WERI-Rb-1 (cell line): ENCODE results near the gene ARID2.

Experiments used
- DNase-seq: peaks from one replicate; pipeline ENCODE4 v3.0.0-alpha.2; 2020
- H3K27ac ChIP-seq: fragments of 250-450 bp; sonication (Bioruptor Pico); 2 replicates; pipeline ENCODE4 v1.5.1; 2020; ENCODE audit warnings: mild to moderate bottlenecking, moderate library complexity
- H3K27me3 ChIP-seq: fragments of 250-450 bp; sonication (Bioruptor Pico); 2 replicates; pipeline ENCODE4 v1.5.1; 2021; ENCODE audit warnings: mild to moderate bottlenecking, low read depth, moderate library complexity; ENCODE audit not compliant: insufficient read depth, severe bottlenecking
- H3K36me3 ChIP-seq: fragments of 250-450 bp; sonication (Bioruptor Pico); 2 replicates; pipeline ENCODE4 v1.5.1; 2020; ENCODE audit warnings: mild to moderate bottlenecking, moderate library complexity
- H3K4me3 ChIP-seq: 2 replicates; pipeline ENCODE4 v1.5.1; 2011; ENCODE audit warnings: low read depth, mild to moderate bottlenecking, control low read depth, low read length
- H3K9me3 ChIP-seq: fragments of 250-450 bp; sonication (Bioruptor Pico); 2 replicates; pipeline ENCODE4 v1.5.1; 2021; ENCODE audit warnings: mild to moderate bottlenecking, moderate library complexity; ENCODE audit not compliant: severe bottlenecking
- TF ChIP-seq, protein P1 (sequence below): IDR thresholded peaks from 2 replicates; pipeline ENCODE4 v1.5.1; 2011; ENCODE audit warnings: low read depth, mild to moderate bottlenecking, control low read depth, inconsistent platforms, low read length

Gene ARID2

DNA sequence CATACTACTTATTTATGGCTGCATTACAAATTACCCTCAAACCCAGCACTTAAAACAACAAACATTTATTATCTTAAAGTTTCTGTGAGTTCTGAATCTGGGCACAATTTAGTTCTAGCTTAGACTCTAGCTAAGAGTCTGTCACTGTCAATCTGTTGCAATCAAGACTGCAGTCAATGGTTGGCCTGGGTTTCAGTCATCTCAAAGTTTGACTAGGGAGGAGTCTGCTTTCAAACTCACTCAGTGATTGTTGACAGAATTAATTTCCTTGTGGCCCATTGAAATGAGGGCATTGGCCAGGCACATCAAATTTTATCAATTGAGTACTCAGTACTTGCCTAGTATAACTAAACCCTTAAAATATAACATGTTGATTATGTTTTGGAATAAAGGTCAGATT, 51.6 kb downstream of the ARID2 start:
- no peaks in the 10 kb centered on the region for H3K36me3 ChIP-seq
- H3K9me3 ChIP-seq, result no peaks in the 10 kb centered on the region
- H3K27ac ChIP-seq, result no peak overlapping the region
- no peaks in the 10 kb centered on the region for H3K27me3 ChIP-seq
- TF ChIP-seq, protein P1, sequence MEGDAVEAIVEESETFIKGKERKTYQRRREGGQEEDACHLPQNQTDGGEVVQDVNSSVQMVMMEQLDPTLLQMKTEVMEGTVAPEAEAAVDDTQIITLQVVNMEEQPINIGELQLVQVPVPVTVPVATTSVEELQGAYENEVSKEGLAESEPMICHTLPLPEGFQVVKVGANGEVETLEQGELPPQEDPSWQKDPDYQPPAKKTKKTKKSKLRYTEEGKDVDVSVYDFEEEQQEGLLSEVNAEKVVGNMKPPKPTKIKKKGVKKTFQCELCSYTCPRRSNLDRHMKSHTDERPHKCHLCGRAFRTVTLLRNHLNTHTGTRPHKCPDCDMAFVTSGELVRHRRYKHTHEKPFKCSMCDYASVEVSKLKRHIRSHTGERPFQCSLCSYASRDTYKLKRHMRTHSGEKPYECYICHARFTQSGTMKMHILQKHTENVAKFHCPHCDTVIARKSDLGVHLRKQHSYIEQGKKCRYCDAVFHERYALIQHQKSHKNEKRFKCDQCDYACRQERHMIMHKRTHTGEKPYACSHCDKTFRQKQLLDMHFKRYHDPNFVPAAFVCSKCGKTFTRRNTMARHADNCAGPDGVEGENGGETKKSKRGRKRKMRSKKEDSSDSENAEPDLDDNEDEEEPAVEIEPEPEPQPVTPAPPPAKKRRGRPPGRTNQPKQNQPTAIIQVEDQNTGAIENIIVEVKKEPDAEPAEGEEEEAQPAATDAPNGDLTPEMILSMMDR, result no peak
- H3K4me3 ChIP-seq, result no peak overlapping the region
- DNase-seq, result no peak

- TF ChIP-seq, protein P1, result no peak
- Histone ChIP-seq H3K36me3 (no peaks in the 10 kb centered on the region; the same call in 1 of the 2 replicates), H3K9me3 (no peaks in the 10 kb centered on the region), H3K27ac (no peak overlapping the region), H3K27me3 (no peaks in the 10 kb centered on the region), H3K4me3 (no peak overlapping the region)
- DNase-seq, result no peak
These were observed 55.8 kb downstream of the ARID2 start for GRCh38 chr12:45785315-45785714.

DNA sequence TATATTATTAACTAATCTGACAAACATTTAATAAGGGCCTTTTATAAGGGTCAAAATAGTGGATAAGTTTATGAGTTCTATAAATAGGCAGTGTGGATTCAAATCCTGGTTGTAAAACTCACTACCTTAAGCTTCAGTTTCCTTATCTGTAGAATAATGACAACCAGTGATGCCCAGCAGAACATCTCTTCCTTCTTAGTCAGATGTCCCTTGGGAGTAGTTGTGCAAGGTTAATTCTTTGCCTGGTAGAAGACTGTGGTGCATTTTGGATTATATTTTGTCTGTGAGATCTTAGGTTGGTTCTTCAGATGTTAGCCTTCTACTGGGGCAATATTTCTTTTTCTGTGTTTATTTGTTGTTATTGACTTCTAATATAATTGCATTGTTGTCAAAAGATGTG, 59.5 kb downstream of the ARID2 start:
- H3K27ac ChIP-seq, result no peak overlapping the region
- no peak for DNase-seq
- H3K9me3 ChIP-seq, result no peaks in the 10 kb centered on the region
- no peaks in the 10 kb centered on the region; the same call in 1 of the 2 replicates for H3K36me3 ChIP-seq
- H3K4me3 ChIP-seq, result no peak overlapping the region
- H3K27me3 ChIP-seq, result no peaks in the 10 kb centered on the region
- TF ChIP-seq, protein P1, result no peak

DNA sequence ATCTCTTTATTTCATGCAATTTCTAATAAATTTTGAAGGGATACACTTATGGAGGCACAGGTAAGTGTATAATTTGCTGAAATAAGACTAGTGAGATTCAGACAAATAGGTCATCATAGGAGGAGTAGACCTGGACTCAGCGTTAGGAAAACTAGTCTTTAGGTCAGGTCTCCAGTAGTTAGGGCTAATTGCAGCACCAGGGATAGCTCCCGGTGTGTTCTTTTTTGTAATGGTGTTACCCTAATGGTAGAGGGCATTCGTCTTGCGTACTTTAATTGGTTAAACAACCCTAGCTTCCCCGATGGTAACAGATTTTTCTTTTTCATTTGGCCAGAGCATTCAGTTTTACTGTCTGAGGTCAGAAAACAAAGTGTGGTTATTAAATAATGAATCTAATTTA, 64.9 kb downstream of the ARID2 start:
- H3K36me3 ChIP-seq, result no peaks in the 10 kb centered on the region
- no peak overlapping the region for H3K4me3 ChIP-seq
- H3K9me3 ChIP-seq, result no peaks in the 10 kb centered on the region
- TF ChIP-seq, protein P1, result no peak
- H3K27ac ChIP-seq, result no peak overlapping the region
- no peaks in the 10 kb centered on the region for H3K27me3 ChIP-seq
- no peak for DNase-seq

GRCh38 chr12:45801625-45802024, 72.1 kb downstream of the ARID2 start:
- no peak for DNase-seq
- Histone ChIP-seq H3K36me3 (no peaks in the 10 kb centered on the region), H3K27me3 (no peaks in the 10 kb centered on the region), H3K4me3 (no peak overlapping the region), H3K27ac (no peak overlapping the region), H3K9me3 (no peaks in the 10 kb centered on the region)
- TF ChIP-seq, protein P1, result no peak

DNA sequence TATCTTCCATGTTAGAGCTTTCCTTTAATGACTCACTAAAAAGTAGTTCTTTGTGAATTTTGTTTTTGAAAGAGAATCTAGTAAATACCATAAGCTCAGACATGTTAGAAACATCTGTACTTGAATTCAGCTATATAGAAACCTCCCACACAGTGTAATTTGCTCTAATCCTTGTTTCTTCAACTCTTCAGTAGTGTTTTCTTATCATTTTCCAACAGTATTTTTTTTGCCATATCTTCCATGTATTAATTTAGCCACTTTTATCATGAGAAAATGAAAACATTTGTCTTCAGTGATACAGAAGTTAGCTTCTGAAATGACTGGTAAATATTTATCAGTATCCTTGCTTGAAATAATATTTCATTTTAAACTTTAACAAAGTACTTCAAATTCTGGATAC, 73.6 kb downstream of the ARID2 start:
- Histone ChIP-seq H3K27ac (no peak overlapping the region), H3K36me3 (no peaks in the 10 kb centered on the region), H3K9me3 (no peaks in the 10 kb centered on the region), H3K27me3 (no peaks in the 10 kb centered on the region), H3K4me3 (no peak overlapping the region)
- TF ChIP-seq, protein P1, result no peak
- DNase-seq, result no peak
